MCF 10A (cell line): ENCODE results near the gene PARD6G. TPM values are rescaled to one million over a fixed set of nuclear protein-coding genes. Genes with fewer than 3 reads are reported as not detected.
"Not testable (repeated sequence)": the region's sequence is repeated elsewhere in the genome, so short reads cannot be mapped to it uniquely, and the experiment has no call there.

Experiments
- Bru-seq: library from RNA; stranded (reverse); fragments of 400-500 nt; gene quantifications from one replicate; lab custom pipeline; 2021; lab: Mats Ljungman, UMichigan
- BruChase-seq, 2 experiments: library from RNA; stranded (reverse); fragments of 400-500 nt; gene quantifications; one replicate each; lab custom pipeline; 2021; lab: Mats Ljungman, UMichigan
- BruUV-seq: library from RNA; stranded (reverse); fragments of 400-500 nt; replicated peaks from 2 replicates; lab custom pipeline; 2021; lab: Mats Ljungman, UMichigan
- CTCF ChIA-PET: fragments of 300-600 bp; sonication (Branson Sonifier 250); formaldehyde crosslinking; extraction: SDS; loops from one replicate; lab custom pipeline; 2021; ENCODE audit warnings: antibody characterized with exemption, inconsistent platforms; lab: Yijun Ruan, JAX
- POLR2A ChIA-PET: fragments of 300-600, 350-650 bp; sonication (Branson Sonifier 250); formaldehyde crosslinking; extraction: SDS; loops from one replicate; lab custom pipeline; 2020; ENCODE audit warnings: antibody characterized with exemption, inconsistent platforms; lab: Yijun Ruan, JAX
- DNase-seq: peaks from one replicate; pipeline ENCODE4 v3.0.0-alpha.2; 2018; ENCODE audit not compliant: unreplicated experiment
- H3K27ac Mint-ChIP-seq: one replicate; pipeline ENCODE4 v1.8.0; 2022; ENCODE audit warnings: mild to moderate bottlenecking, low read depth, mixed read lengths; ENCODE audit not compliant: unreplicated experiment
- H3K27me3 Mint-ChIP-seq: one replicate; pipeline ENCODE4 v1.8.0; 2022; ENCODE audit warnings: mixed read lengths; ENCODE audit not compliant: insufficient read depth, unreplicated experiment
- H3K36me3 Mint-ChIP-seq: one replicate; pipeline ENCODE4 v1.8.0; 2022; ENCODE audit warnings: mild to moderate bottlenecking, moderate library complexity, mixed read lengths; ENCODE audit not compliant: insufficient read depth, unreplicated experiment
- H3K4me1 Mint-ChIP-seq: one replicate; pipeline ENCODE4 v1.8.0; 2022; ENCODE audit warnings: mixed read lengths; ENCODE audit not compliant: insufficient read depth, unreplicated experiment
- H3K4me3 Mint-ChIP-seq: one replicate; pipeline ENCODE4 v1.8.0; 2022; ENCODE audit warnings: mild to moderate bottlenecking, moderate library complexity, mixed read lengths; ENCODE audit not compliant: unreplicated experiment
- H3K9me3 Mint-ChIP-seq: one replicate; pipeline ENCODE4 v1.8.0; 2022; ENCODE audit warnings: mixed read lengths; ENCODE audit not compliant: unreplicated experiment
- intact Hi-C: fragments of 100-400 bp; cut with micrococcal nuclease; formaldehyde crosslinking; loops from 2 replicates; pipeline ENCODE4 v1.14.1; 2022
- long read RNA-seq: library from polyadenylated mRNA; stranded (forward); transcript quantifications from one replicate; pipeline ENCODE4 v2.0.0, GENCODE V29; 2022
- total RNA-seq: library from RNA; stranded (reverse); gene quantifications from 2 replicates; pipeline ENCODE4 v1.2.3, GENCODE V29; 2022
- TF ChIP-seq, protein P1 (sequence below): fragments of 200-600 bp; IDR thresholded peaks from one replicate; pipeline ENCODE4 v1.8.0; 2022; ENCODE audit warnings: antibody characterized with exemption, mild to moderate bottlenecking; ENCODE audit not compliant: unreplicated experiment

Gene PARD6G, protein sequence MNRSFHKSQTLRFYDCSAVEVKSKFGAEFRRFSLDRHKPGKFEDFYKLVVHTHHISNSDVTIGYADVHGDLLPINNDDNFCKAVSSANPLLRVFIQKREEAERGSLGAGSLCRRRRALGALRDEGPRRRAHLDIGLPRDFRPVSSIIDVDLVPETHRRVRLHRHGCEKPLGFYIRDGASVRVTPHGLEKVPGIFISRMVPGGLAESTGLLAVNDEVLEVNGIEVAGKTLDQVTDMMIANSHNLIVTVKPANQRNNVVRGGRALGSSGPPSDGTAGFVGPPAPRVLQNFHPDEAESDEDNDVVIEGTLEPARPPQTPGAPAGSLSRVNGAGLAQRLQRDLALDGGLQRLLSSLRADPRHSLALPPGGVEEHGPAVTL
- total RNA-seq (8.1 and 8.2 TPM in 2 replicates), Bru-seq, nascent RNA (percentile 46 among the genes with signal in this experiment), BruChase-seq, experiment 1, labeled RNA remaining after a 6-hour chase (percentile 47 among the genes with signal in this experiment), BruChase-seq, experiment 2, labeled RNA remaining after a 2-hour chase (percentile 47 among the genes with signal in this experiment)
- long read RNA-seq, partial matches to known transcripts = 2 of 12 reads
- long read RNA-seq, other reads (novel, unspliced or antisense) = 8 of 12 reads

DNA sequence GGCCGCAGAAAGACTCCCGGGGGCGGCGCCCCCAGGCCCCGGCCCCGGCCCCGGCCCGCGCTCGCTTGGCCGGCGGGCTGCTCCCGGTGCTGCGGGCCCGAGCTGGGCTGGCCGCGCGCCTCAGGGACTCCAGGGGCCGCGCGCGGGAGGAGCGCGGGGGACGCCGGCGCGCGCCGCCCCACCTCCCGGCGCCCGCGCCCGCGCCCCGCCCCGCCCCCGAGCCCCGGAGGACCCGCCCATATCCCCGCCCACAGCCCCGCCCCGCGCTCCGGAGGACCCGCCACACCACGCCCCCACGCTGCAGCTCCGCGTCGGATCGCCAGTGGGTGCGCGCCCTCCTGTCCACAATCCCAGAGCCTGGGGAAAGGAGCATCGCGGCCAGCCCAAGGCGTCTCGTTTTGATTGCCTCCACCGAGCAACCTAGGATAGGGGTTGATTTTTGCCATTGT is at the start of gene PARD6G:
Gene PARD6G (minus strand): TSS at position 122 of the 449 bp plus-strand sequence. CDS start 166 bp downstream, outside the sequence.
- Mint-ChIP-seq H3K4me1 (peaks cover 27% of the 10 kb centered on the region), H3K27ac (no peak within 1 kb of the TSS), H3K27me3 (no peaks in the 10 kb centered on the region), H3K36me3 (no peaks in the 10 kb centered on the region), H3K9me3 (no peaks in the 10 kb centered on the region), H3K4me3 (peak within 1 kb of the TSS; percentile 74)
- intact Hi-C loops = no loop called here
- BruUV-seq = no TSS peak
- TF ChIP-seq, protein P1, sequence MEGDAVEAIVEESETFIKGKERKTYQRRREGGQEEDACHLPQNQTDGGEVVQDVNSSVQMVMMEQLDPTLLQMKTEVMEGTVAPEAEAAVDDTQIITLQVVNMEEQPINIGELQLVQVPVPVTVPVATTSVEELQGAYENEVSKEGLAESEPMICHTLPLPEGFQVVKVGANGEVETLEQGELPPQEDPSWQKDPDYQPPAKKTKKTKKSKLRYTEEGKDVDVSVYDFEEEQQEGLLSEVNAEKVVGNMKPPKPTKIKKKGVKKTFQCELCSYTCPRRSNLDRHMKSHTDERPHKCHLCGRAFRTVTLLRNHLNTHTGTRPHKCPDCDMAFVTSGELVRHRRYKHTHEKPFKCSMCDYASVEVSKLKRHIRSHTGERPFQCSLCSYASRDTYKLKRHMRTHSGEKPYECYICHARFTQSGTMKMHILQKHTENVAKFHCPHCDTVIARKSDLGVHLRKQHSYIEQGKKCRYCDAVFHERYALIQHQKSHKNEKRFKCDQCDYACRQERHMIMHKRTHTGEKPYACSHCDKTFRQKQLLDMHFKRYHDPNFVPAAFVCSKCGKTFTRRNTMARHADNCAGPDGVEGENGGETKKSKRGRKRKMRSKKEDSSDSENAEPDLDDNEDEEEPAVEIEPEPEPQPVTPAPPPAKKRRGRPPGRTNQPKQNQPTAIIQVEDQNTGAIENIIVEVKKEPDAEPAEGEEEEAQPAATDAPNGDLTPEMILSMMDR = no peak
- ChIA-PET POLR2A (interaction anchor here (1.0 to 1.4 kb wide), 3 partner anchors 14 to 72 kb away, joined by 4 to 6 read pairs (median 6); no protein-coding TSS in a partner anchor), CTCF (interaction anchor here (0.6 to 1.1 kb wide), 3 partner anchors 75 to 863 kb away, joined by 3 to 5 read pairs (median 4); no protein-coding TSS in a partner anchor)
- DNase-seq = peak; percentile 54

DNA sequence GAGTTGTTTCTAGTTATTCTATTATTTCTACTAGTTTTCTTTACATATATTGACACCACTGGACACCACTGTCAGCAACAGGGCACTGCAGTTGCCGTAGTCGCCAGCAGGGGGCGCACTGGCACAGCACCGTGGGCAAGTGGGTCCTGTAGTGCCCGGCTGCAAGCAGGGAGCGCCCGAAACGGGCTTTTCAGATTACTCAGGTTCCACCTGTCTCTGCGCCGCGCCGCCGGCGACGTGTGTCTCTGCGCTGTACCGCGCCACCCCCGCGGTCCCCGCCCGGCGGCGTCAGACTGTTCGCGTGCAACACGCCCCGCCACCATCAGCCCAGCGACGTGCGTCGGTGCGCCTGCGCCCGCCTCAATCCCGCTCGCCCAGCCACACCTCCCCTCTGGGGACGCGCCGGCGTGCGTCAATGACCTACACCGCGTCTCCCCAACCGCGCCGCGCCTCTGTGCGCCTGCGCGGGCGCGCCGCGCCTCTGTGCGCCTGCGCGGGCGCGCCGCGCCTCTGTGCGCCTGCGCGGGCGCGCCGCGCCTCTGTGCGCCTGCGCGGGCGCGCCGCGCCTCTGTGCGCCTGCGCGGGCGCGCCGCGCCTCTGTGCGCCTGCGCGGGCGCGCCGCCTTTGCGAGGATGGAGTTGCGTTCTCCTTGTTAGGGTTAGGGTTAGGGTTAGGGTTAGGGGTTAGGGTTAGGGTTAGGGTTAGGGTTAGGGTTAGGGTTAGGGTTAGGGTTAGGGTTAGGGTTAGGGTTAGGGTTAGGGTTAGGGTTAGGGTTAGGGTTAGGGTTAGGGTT is 15.1 kb upstream of the PARD6G start:
- H3K36me3 Mint-ChIP-seq, BruUV-seq, H3K4me3 Mint-ChIP-seq, H3K27me3 Mint-ChIP-seq, intact Hi-C loops, H3K4me1 Mint-ChIP-seq, CTCF ChIA-PET, H3K27ac Mint-ChIP-seq, H3K9me3 Mint-ChIP-seq, POLR2A ChIA-PET: not testable (repeated sequence)
- DNase-seq = peak; percentile 29
- TF ChIP-seq, protein P1 = peak; percentile 77

DNA sequence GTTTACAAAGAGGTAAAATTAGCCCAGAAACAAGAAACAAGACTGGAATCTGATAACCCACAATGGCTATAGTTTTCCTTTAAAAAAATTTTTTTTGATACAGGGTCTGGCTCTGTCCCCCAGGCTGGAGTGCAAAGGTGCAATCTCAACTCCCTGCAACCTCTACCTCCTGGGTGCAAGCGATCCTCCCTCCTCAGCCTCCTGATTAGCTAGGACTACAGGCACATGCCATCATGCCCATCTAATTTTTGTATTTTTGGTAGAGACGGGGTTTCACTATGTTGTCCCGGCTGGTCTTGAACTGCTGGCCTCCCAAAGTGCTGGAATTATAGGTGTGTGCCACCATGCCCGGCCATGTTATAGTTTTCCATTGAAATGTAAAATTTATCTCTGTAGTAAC is 12.3 kb upstream of the PARD6G start:
- Mint-ChIP-seq H3K4me1 (peaks cover 18% of the 10 kb centered on the region), H3K27me3 (no peaks in the 10 kb centered on the region), H3K4me3 (no peak overlapping the region), H3K27ac (no peak overlapping the region), H3K9me3 (no peaks in the 10 kb centered on the region), H3K36me3 (peaks cover 7% of the 10 kb centered on the region)
- ChIA-PET CTCF (interaction anchor here (1.0 to 1.8 kb wide), 3 partner anchors 10 to 284 kb away, joined by 3 to 15 read pairs (median 4); no protein-coding TSS in a partner anchor), POLR2A (interaction anchor here (0.7 kb wide), 1 partner anchor 150 kb away, joined by 3 read pairs; no protein-coding TSS in a partner anchor)
- TF ChIP-seq, protein P1 = no peak
- intact Hi-C loops = no loop called here
- BruUV-seq = no TSS peak
- DNase-seq = no peak
